ENCODE measurements around the gene TPGS2.
"Not testable (repeated sequence)": the region's sequence is repeated elsewhere in the genome, so short reads cannot be mapped to it uniquely, and the experiment has no call there.

The TPGS2 gene

GRCh38 chr18:36821681-36822080 lies 7.1 kb downstream of the TPGS2 start:
- no peak for DNase-seq (ENCODE audit: low spot score)

- no peak for DNase-seq (ENCODE audit: low spot score)
These were observed 9.2 kb downstream of the TPGS2 start for GRCh38 chr18:36819621-36820020.

GRCh38 chr18:36818652-36819051 lies 10.2 kb downstream of the TPGS2 start:
- DNase-seq (ENCODE audit: low spot score) = no peak

GRCh38 chr18:36817039-36817438 lies 11.8 kb downstream of the TPGS2 start:
- no peak for DNase-seq (ENCODE audit: low spot score)

- not testable (repeated sequence) for DNase-seq (ENCODE audit: low spot score)
These were observed 12.7 kb downstream of the TPGS2 start for GRCh38 chr18:36816096-36816495.

- DNase-seq (ENCODE audit: low spot score) = peak; percentile 84
These were observed 13.8 kb downstream of the TPGS2 start for GRCh38 chr18:36814994-36815393.

GRCh38 chr18:36813824-36814223 lies 15.0 kb downstream of the TPGS2 start:
- no peak for DNase-seq (ENCODE audit: low spot score)

- DNase-seq (ENCODE audit: low spot score) = no peak
These were observed 15.6 kb downstream of the TPGS2 start for GRCh38 chr18:36813101-36813775.

GRCh38 chr18:36812678-36813077 lies 16.1 kb downstream of the TPGS2 start:
- DNase-seq (ENCODE audit: low spot score) = no peak

- DNase-seq (ENCODE audit: low spot score) = no peak
These were observed 16.8 kb downstream of the TPGS2 start for GRCh38 chr18:36811955-36812354.

GRCh38 chr18:36811430-36811829 lies 17.4 kb downstream of the TPGS2 start:
- DNase-seq (ENCODE audit: low spot score) = no peak

GRCh38 chr18:36809590-36810381 lies 19.0 kb downstream of the TPGS2 start:
- peak; percentile 85 for DNase-seq (ENCODE audit: low spot score)

GRCh38 chr18:36808681-36809080 lies 20.1 kb downstream of the TPGS2 start:
- no peak for DNase-seq (ENCODE audit: low spot score)

- no peak for DNase-seq (ENCODE audit: low spot score)
These were observed 23.7 kb downstream of the TPGS2 start for GRCh38 chr18:36805105-36805504.

GRCh38 chr18:36798738-36799473 lies 29.9 kb downstream of the TPGS2 start:
- no peak for DNase-seq (ENCODE audit: low spot score)

- no peak for DNase-seq (ENCODE audit: low spot score)
These were observed 36.0 kb downstream of the TPGS2 start for GRCh38 chr18:36792634-36793283.

- DNase-seq (ENCODE audit: low spot score) = no peak
These were observed 42.1 kb downstream of the TPGS2 start for GRCh38 chr18:36786686-36787085.

- DNase-seq (ENCODE audit: low spot score) = no peak
These were observed 45.0 kb downstream of the TPGS2 start for GRCh38 chr18:36783792-36784191.

GRCh38 chr18:36782710-36783109 lies 46.1 kb downstream of the TPGS2 start:
- no peak for DNase-seq (ENCODE audit: low spot score)

GRCh38 chr18:36780748-36781147 lies 48.1 kb downstream of the TPGS2 start:
- DNase-seq (ENCODE audit: low spot score) = no peak

GRCh38 chr18:36777566-36777965 lies 51.2 kb downstream of the TPGS2 start:
- DNase-seq (ENCODE audit: low spot score) = no peak

GRCh38 chr18:36776650-36777049 lies 52.2 kb downstream of the TPGS2 start:
- no peak for DNase-seq (ENCODE audit: low spot score)
